Nephron (organoid): ENCODE data around the gene ANAPC16.
A peak's percentile ranks its signal among the peaks of the same experiment; 100 is the strongest.
"Not testable (repeated sequence)": the region's sequence is repeated elsewhere in the genome, so short reads cannot be mapped to it uniquely, and the experiment has no call there.

Source experiments
- H3K27ac Mint-ChIP-seq, 3 experiments: 2 replicates each; pipeline ENCODE4 v1.8.0; 2020; ENCODE audit warnings: mixed read lengths in 3 of 3, mild to moderate bottlenecking in 2 of 3, moderate library complexity in 1 of 3
- H3K27me3 Mint-ChIP-seq: 2 replicates; pipeline ENCODE4 v1.8.0; 2021; ENCODE audit warnings: low read depth, mild to moderate bottlenecking, moderate library complexity, mixed read lengths
- H3K36me3 Mint-ChIP-seq: 2 replicates; pipeline ENCODE4 v1.8.0; 2020; ENCODE audit warnings: low read depth, mixed read lengths
- H3K4me1 Mint-ChIP-seq: 2 replicates; pipeline ENCODE4 v1.8.0; 2020; ENCODE audit warnings: mixed read lengths
- H3K4me3 Mint-ChIP-seq, 3 experiments: 2 replicates each; pipeline ENCODE4 v1.8.0; 2020; ENCODE audit warnings: mild to moderate bottlenecking in 3 of 3, mixed read lengths in 3 of 3, moderate library complexity in 2 of 3
- H3K9me3 Mint-ChIP-seq: 2 replicates; pipeline ENCODE4 v1.8.0; 2020; ENCODE audit warnings: mixed read lengths
- CTCF ChIP-seq, 3 experiments: fragments of 200-600 bp; sonication (generic); IDR thresholded peaks; one replicate each; pipeline ENCODE4 v1.5.0; 2021; ENCODE audit warnings: antibody characterized with exemption in 3 of 3; ENCODE audit not compliant: unreplicated experiment in 3 of 3

The ANAPC16 gene

GRCh38 chr10:72204296-72204695 lies 11.5 kb upstream of the ANAPC16 start:
- peaks cover 3% of the 10 kb centered on the region for H3K27me3 Mint-ChIP-seq
- H3K4me1 Mint-ChIP-seq: no peaks in the 10 kb centered on the region
- H3K9me3 Mint-ChIP-seq: no peaks in the 10 kb centered on the region
- no peak overlapping the region for H3K4me3 Mint-ChIP-seq
- no peak for TF ChIP-seq CTCF (IDR thresholded peaks at IDR 0.05; ENCODE audit: unreplicated experiment in 3 of 3)
- no peak overlapping the region for H3K27ac Mint-ChIP-seq
- peaks cover 45% of the 10 kb centered on the region for H3K36me3 Mint-ChIP-seq

- peaks cover 42% of the 10 kb centered on the region for H3K36me3 Mint-ChIP-seq
- no peak for TF ChIP-seq CTCF (IDR thresholded peaks at IDR 0.05; ENCODE audit: unreplicated experiment in 3 of 3)
- H3K9me3 Mint-ChIP-seq: no peaks in the 10 kb centered on the region
- no peak overlapping the region for H3K27ac Mint-ChIP-seq
- peaks cover 3% of the 10 kb centered on the region for H3K27me3 Mint-ChIP-seq
- H3K4me1 Mint-ChIP-seq: no peaks in the 10 kb centered on the region
- no peak overlapping the region for H3K4me3 Mint-ChIP-seq
These were observed 11.1 kb upstream of the ANAPC16 start for GRCh38 chr10:72204724-72205123.

- no peaks in the 10 kb centered on the region for H3K9me3 Mint-ChIP-seq
- peaks cover 3% of the 10 kb centered on the region for H3K27me3 Mint-ChIP-seq
- H3K4me3 Mint-ChIP-seq: no peak overlapping the region
- peaks cover 46% of the 10 kb centered on the region for H3K36me3 Mint-ChIP-seq
- no peak for TF ChIP-seq CTCF (IDR thresholded peaks at IDR 0.05; ENCODE audit: unreplicated experiment in 3 of 3)
- H3K27ac Mint-ChIP-seq: no peak overlapping the region
- H3K4me1 Mint-ChIP-seq: peaks cover 5% of the 10 kb centered on the region
These were observed 9.1 kb upstream of the ANAPC16 start for GRCh38 chr10:72206511-72207229.

- Mint-ChIP-seq H3K36me3 (peaks cover 41% of the 10 kb centered on the region), H3K4me1 (peaks cover 11% of the 10 kb centered on the region)
- H3K27me3 Mint-ChIP-seq, H3K9me3 Mint-ChIP-seq, H3K27ac Mint-ChIP-seq, H3K4me3 Mint-ChIP-seq: not testable (repeated sequence)
These were observed 7.3 kb upstream of the ANAPC16 start for GRCh38 chr10:72208526-72208925.

GRCh38 chr10:72211381-72211780 lies 4.4 kb upstream of the ANAPC16 start:
- H3K4me1 Mint-ChIP-seq: peaks cover 25% of the 10 kb centered on the region
- peaks cover 32% of the 10 kb centered on the region for H3K36me3 Mint-ChIP-seq
- H3K4me3 Mint-ChIP-seq, H3K27ac Mint-ChIP-seq, H3K9me3 Mint-ChIP-seq, H3K27me3 Mint-ChIP-seq: not testable (repeated sequence)

- H3K4me3 Mint-ChIP-seq, H3K27ac Mint-ChIP-seq, H3K9me3 Mint-ChIP-seq, H3K27me3 Mint-ChIP-seq: not testable (repeated sequence)
- Mint-ChIP-seq H3K4me1 (peaks cover 30% of the 10 kb centered on the region), H3K36me3 (peaks cover 30% of the 10 kb centered on the region)
These were observed 4.0 kb upstream of the ANAPC16 start for GRCh38 chr10:72211832-72212231.

GRCh38 chr10:72218325-72218724 lies 2.5 kb downstream of the ANAPC16 start:
- peaks cover 40% of the 10 kb centered on the region for H3K4me1 Mint-ChIP-seq
- peaks cover 12% of the 10 kb centered on the region for H3K36me3 Mint-ChIP-seq
- H3K4me3 Mint-ChIP-seq: peak overlapping the region; percentile 31 to 59 (median 53)
- no peak for TF ChIP-seq CTCF (IDR thresholded peaks at IDR 0.05; ENCODE audit: unreplicated experiment in 3 of 3)
- no peaks in the 10 kb centered on the region for H3K9me3 Mint-ChIP-seq
- peak overlapping the region; percentile 13 to 72 (median 61) for H3K27ac Mint-ChIP-seq
- no peaks in the 10 kb centered on the region for H3K27me3 Mint-ChIP-seq
